ENCODE data around the gene ABHD17A. TPM values are rescaled to one million over a fixed set of nuclear protein-coding genes. Genes with fewer than 3 reads are reported as not detected.

Gene ABHD17A
- total and polyA plus RNA-seq, 5 donors = 64.4 to 96.0 (median 70.8) TPM

- no peak for ATAC-seq
- DNase-seq = no peak
- WGBS = 89% methylated on average over 10 of the region's 10 CpGs
- Histone ChIP-seq H3K27me3 (ENCODE audit: control insufficient read depth, insufficient read depth) (no peaks in the 10 kb centered on the region), H3K4me3 (ENCODE audit: low read length) (no peak overlapping the region), H3K4me1 (ENCODE audit: control insufficient read depth, insufficient read depth, low read length) (no peaks in the 10 kb centered on the region), H3K27ac (ENCODE audit: low read length) (no peak overlapping the region), H3K9me3 (ENCODE audit: control insufficient read depth, low read length) (no peaks in the 10 kb centered on the region)
- intact Hi-C loops (cut with DNase I) = no loop called here
Measured at GRCh38 chr19:1910177-1910576, 24.9 kb upstream of the ABHD17A start.

- intact Hi-C loops (cut with DNase I) = no loop called here
- no peak for ATAC-seq
- 66% methylated on average over 10 of the region's 10 CpGs for WGBS
Measured at GRCh38 chr19:1909761-1910080, 24.4 kb upstream of the ABHD17A start.

GRCh38 chr19:1908364-1908678, 23.0 kb upstream of the ABHD17A start:
- no peak for ATAC-seq
- Histone ChIP-seq H3K27ac (ENCODE audit: low read length) (no peak overlapping the region), H3K4me3 (ENCODE audit: low read length) (no peak overlapping the region), H3K4me1 (ENCODE audit: control insufficient read depth, insufficient read depth, low read length) (no peaks in the 10 kb centered on the region), H3K9me3 (ENCODE audit: control insufficient read depth, low read length) (no peaks in the 10 kb centered on the region), H3K27me3 (ENCODE audit: control insufficient read depth, insufficient read depth) (no peaks in the 10 kb centered on the region)
- intact Hi-C loops (cut with DNase I) = no loop called here
- 91% methylated on average over 13 of the region's 13 CpGs for WGBS
- DNase-seq = no peak

More at GRCh38 chr19:1909761-1910080, 24.4 kb upstream of the ABHD17A start:
- Histone ChIP-seq H3K4me1 (ENCODE audit: control insufficient read depth, insufficient read depth, low read length) (no peaks in the 10 kb centered on the region), H3K9me3 (ENCODE audit: control insufficient read depth, low read length) (no peaks in the 10 kb centered on the region), H3K27me3 (ENCODE audit: control insufficient read depth, insufficient read depth) (no peaks in the 10 kb centered on the region), H3K27ac (ENCODE audit: low read length) (no peak overlapping the region), H3K4me3 (ENCODE audit: low read length) (no peak overlapping the region)
- DNase-seq = no peak

GRCh38 chr19:1907563-1908363, 22.5 kb upstream of the ABHD17A start:
- no peak for ATAC-seq
- no peak overlapping the region for H3K27ac ChIP-seq (ENCODE audit: low read length)
- peak in 1 of 3 donors; percentile 67 for DNase-seq
- H3K27me3 ChIP-seq (ENCODE audit: control insufficient read depth, insufficient read depth) = no peaks in the 10 kb centered on the region
- no peaks in the 10 kb centered on the region for H3K4me1 ChIP-seq (ENCODE audit: control insufficient read depth, insufficient read depth, low read length)
- no peak overlapping the region for H3K4me3 ChIP-seq (ENCODE audit: low read length)
- no peaks in the 10 kb centered on the region for H3K9me3 ChIP-seq (ENCODE audit: control insufficient read depth, low read length)
- WGBS = 83% methylated on average over 43 of the region's 43 CpGs
- intact Hi-C loops (cut with DNase I) = no loop called here

- intact Hi-C loops (cut with DNase I) = no loop called here
- H3K27me3 ChIP-seq (ENCODE audit: control insufficient read depth, insufficient read depth) = no peaks in the 10 kb centered on the region
- ATAC-seq (no peak), DNase-seq (no peak)
- no peaks in the 10 kb centered on the region for H3K4me1 ChIP-seq (ENCODE audit: control insufficient read depth, insufficient read depth, low read length)
- no peak overlapping the region for H3K27ac ChIP-seq (ENCODE audit: low read length)
- H3K4me3 ChIP-seq (ENCODE audit: low read length) = no peak overlapping the region
- WGBS = 94% methylated on average over 10 of the region's 10 CpGs
- no peaks in the 10 kb centered on the region for H3K9me3 ChIP-seq (ENCODE audit: control insufficient read depth, low read length)
Measured at GRCh38 chr19:1906985-1907562, 21.8 kb upstream of the ABHD17A start.

GRCh38 chr19:1905863-1906375, 20.6 kb upstream of the ABHD17A start:
- intact Hi-C loops (cut with DNase I) = no loop called here

GRCh38 chr19:1905110-1905862, 20.0 kb upstream of the ABHD17A start, which contains the start of the genes ADAT3 and SCAMP4:
TSS of gene ADAT3 (plus strand) at chr19:1905399. CDS start at chr19:1912048, 6,649 bp downstream.
TSS of gene SCAMP4 (plus strand) at chr19:1905399. CDS start at chr19:1915020, 9,621 bp downstream.
- Histone ChIP-seq H3K4me3 (ENCODE audit: low read length) (peak within 1 kb of the TSS; percentile 73), H3K4me1 (ENCODE audit: control insufficient read depth, insufficient read depth, low read length) (no peaks in the 10 kb centered on the region), H3K9me3 (ENCODE audit: control insufficient read depth, low read length) (no peaks in the 10 kb centered on the region), H3K27me3 (ENCODE audit: control insufficient read depth, insufficient read depth) (no peaks in the 10 kb centered on the region), H3K27ac (ENCODE audit: low read length) (peak within 1 kb of the TSS; percentile 48)
- peak; percentile 97 to 98 for ATAC-seq
- under 1% methylated on average over 92 of the region's 92 CpGs for WGBS
- peak; percentile 100 for DNase-seq
- intact Hi-C loops (cut with DNase I) = no loop called here

More at GRCh38 chr19:1905863-1906375, 20.6 kb upstream of the ABHD17A start:
- Histone ChIP-seq H3K9me3 (ENCODE audit: control insufficient read depth, low read length) (no peaks in the 10 kb centered on the region), H3K27me3 (ENCODE audit: control insufficient read depth, insufficient read depth) (no peaks in the 10 kb centered on the region), H3K4me1 (ENCODE audit: control insufficient read depth, insufficient read depth, low read length) (no peaks in the 10 kb centered on the region), H3K27ac (ENCODE audit: low read length) (peak overlapping the region; percentile 18), H3K4me3 (ENCODE audit: low read length) (peak overlapping the region; percentile 73)
- 75% methylated on average over 15 of the region's 15 CpGs for WGBS
- DNase-seq (no peak), ATAC-seq (no peak)

GRCh38 chr19:1904860-1905109, 19.5 kb upstream of the ABHD17A start:
- peak overlapping the region; percentile 19 for H3K27ac ChIP-seq (ENCODE audit: low read length)
- intact Hi-C loops (cut with DNase I) = no loop called here
- H3K4me3 ChIP-seq (ENCODE audit: low read length) = no peak overlapping the region
- WGBS = 43% methylated on average over 8 of the region's 8 CpGs
- no peaks in the 10 kb centered on the region for H3K4me1 ChIP-seq (ENCODE audit: control insufficient read depth, insufficient read depth, low read length)
- no peak for DNase-seq
- no peaks in the 10 kb centered on the region for H3K9me3 ChIP-seq (ENCODE audit: control insufficient read depth, low read length)
- H3K27me3 ChIP-seq (ENCODE audit: control insufficient read depth, insufficient read depth) = no peaks in the 10 kb centered on the region
- ATAC-seq = no peak

- intact Hi-C loops (cut with DNase I) = no loop called here
- 77% methylated on average over 6 of the region's 6 CpGs for WGBS
- Histone ChIP-seq H3K4me3 (ENCODE audit: low read length) (no peak overlapping the region), H3K9me3 (ENCODE audit: control insufficient read depth, low read length) (no peaks in the 10 kb centered on the region), H3K27ac (ENCODE audit: low read length) (no peak overlapping the region), H3K27me3 (ENCODE audit: control insufficient read depth, insufficient read depth) (no peaks in the 10 kb centered on the region), H3K4me1 (ENCODE audit: control insufficient read depth, insufficient read depth, low read length) (no peaks in the 10 kb centered on the region)
- ATAC-seq (no peak), DNase-seq (no peak)
Measured at GRCh38 chr19:1902923-1903322, 17.6 kb upstream of the ABHD17A start.

GRCh38 chr19:1901940-1902404, 16.7 kb upstream of the ABHD17A start:
- Histone ChIP-seq H3K4me1 (ENCODE audit: control insufficient read depth, insufficient read depth, low read length) (no peaks in the 10 kb centered on the region), H3K27me3 (ENCODE audit: control insufficient read depth, insufficient read depth) (no peaks in the 10 kb centered on the region), H3K27ac (ENCODE audit: low read length) (no peak overlapping the region), H3K9me3 (ENCODE audit: control insufficient read depth, low read length) (no peaks in the 10 kb centered on the region), H3K4me3 (ENCODE audit: low read length) (no peak overlapping the region)
- intact Hi-C loops (cut with DNase I) = no loop called here
- 78% methylated on average over 16 of the region's 16 CpGs for WGBS
- DNase-seq = peak; percentile 41 to 82 (median 68)
- no peak for ATAC-seq

- no peak overlapping the region for H3K27ac ChIP-seq (ENCODE audit: low read length)
- 87% methylated on average over 13 of the region's 13 CpGs for whole genome bisulfite sequencing
- no peaks in the 10 kb centered on the region for H3K9me3 ChIP-seq (ENCODE audit: control insufficient read depth, low read length)
- intact Hi-C loops (cut with DNase I) = no loop called here
- DNase-seq (no peak), ATAC-seq (no peak)
- no peaks in the 10 kb centered on the region for H3K4me1 ChIP-seq (ENCODE audit: control insufficient read depth, insufficient read depth, low read length)
- H3K27me3 ChIP-seq (ENCODE audit: control insufficient read depth, insufficient read depth) = no peaks in the 10 kb centered on the region
- H3K4me3 ChIP-seq (ENCODE audit: low read length) = no peak overlapping the region
Measured at GRCh38 chr19:1896508-1896907, 11.2 kb upstream of the ABHD17A start.
